ENCODE results near the gene SLC12A3. TPM values are rescaled to one million over a fixed set of nuclear protein-coding genes. Genes with fewer than 3 reads are reported as not detected.

Gene SLC12A3
- total RNA-seq, 3 donors from 2014 or later: not detected

DNA sequence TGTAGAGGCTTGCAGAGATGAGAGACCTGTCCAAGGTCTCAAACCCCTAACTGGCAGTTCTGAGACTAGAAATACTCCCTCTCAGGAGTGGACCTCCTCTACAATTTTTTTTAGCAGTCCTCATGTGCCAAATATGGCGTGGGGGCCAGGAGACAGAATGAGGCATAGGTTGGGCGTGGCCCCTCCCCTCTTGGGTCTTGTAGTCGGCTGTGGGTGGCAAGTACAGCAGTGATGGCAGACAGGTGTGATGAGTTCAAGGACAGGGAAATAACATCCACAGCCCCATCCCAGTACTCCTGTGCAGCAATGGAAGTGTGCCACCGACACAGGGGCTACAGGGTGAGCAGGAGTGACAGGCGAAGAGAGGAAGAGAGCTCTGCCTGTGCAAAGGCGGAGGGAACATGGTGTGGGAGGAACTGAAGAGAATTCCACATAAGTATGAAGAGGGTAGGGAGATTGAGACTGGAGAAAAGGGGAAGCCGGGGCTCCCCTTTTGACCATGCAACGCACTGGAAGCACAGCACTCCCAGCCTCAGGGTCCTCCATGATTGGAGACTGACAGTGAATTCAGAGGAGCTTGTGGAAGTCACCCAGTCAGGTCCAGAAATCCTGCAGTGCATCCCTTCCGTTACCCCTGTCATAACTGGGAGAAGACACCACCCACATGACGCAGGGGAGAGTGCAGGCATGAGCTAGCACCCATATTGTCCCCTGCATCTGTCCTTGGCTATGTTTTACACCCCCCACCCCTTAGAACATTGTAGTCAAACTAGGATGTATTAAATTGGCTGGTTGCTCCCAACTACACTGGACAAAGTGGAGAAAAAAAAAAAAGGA lies 82.0 kb downstream of the SLC12A3 start:
- TF ChIP-seq, protein P1, sequence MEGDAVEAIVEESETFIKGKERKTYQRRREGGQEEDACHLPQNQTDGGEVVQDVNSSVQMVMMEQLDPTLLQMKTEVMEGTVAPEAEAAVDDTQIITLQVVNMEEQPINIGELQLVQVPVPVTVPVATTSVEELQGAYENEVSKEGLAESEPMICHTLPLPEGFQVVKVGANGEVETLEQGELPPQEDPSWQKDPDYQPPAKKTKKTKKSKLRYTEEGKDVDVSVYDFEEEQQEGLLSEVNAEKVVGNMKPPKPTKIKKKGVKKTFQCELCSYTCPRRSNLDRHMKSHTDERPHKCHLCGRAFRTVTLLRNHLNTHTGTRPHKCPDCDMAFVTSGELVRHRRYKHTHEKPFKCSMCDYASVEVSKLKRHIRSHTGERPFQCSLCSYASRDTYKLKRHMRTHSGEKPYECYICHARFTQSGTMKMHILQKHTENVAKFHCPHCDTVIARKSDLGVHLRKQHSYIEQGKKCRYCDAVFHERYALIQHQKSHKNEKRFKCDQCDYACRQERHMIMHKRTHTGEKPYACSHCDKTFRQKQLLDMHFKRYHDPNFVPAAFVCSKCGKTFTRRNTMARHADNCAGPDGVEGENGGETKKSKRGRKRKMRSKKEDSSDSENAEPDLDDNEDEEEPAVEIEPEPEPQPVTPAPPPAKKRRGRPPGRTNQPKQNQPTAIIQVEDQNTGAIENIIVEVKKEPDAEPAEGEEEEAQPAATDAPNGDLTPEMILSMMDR (IDR thresholded peaks at IDR 0.05): no peak

DNA sequence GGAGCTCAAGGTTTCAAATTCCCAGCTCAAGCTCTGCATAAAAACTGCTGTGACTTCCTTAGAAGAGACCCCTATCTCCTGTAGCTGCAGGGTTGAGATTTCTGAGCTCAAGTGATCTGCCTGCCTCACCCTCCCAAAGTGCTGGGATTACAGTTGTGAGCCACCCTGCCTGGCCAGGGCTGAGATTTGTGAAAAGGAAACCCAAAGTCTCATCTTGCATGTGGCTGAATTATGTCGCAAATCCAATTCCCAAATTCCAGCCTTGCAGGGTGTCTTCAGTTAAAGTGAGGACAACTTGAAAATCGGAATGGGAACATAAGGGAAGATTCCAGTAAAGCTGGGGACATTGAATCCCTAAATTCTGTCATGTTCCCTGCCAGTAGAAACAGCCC lies 82.6 kb downstream of the SLC12A3 start:
- Histone ChIP-seq H3K9me3 (no peaks in the 10 kb centered on the region), H3K36me3 (ENCODE audit: low read depth) (peaks cover 14% of the 10 kb centered on the region), H3K4me3 (no peak overlapping the region), H3K4me1 (ENCODE audit: low read depth) (no peaks in the 10 kb centered on the region)
- TF ChIP-seq, protein P1 (IDR thresholded peaks at IDR 0.05): no peak
- no peak for ATAC-seq
- intact Hi-C loops (cut with DNase I, micrococcal nuclease): no loop called here
- no peak for DNase-seq

More for the DNA sequence above, 82.0 kb downstream of the SLC12A3 start:
- ATAC-seq (peak; percentile 8), DNase-seq (no peak)
- no peaks in the 10 kb centered on the region for H3K4me1 ChIP-seq (ENCODE audit: low read depth)
- intact Hi-C loops (cut with DNase I, micrococcal nuclease): no loop called here
- H3K36me3 ChIP-seq (ENCODE audit: low read depth): peaks cover 14% of the 10 kb centered on the region
- no peaks in the 10 kb centered on the region for H3K9me3 ChIP-seq
- no peak overlapping the region for H3K4me3 ChIP-seq

DNA sequence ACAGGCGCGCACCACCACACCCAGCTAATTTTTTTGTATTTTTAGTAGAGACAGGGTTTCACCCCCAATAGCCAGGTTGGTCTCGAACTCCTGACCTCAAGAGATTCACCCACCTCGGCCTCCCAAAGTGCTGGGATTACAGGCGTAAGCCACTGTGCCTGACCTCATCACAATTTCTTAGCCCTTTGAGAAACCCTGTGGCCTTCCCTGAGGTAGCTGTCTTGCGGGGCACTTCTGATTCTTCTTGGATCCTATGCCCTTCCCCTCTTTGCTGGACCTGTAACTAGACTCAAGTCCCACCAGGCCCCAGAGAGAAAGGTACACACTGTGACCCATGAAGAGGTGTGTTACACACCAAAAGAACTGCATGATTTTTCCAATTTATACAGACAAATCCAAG lies 83.2 kb downstream of the SLC12A3 start:
- no peak for ATAC-seq

DNA sequence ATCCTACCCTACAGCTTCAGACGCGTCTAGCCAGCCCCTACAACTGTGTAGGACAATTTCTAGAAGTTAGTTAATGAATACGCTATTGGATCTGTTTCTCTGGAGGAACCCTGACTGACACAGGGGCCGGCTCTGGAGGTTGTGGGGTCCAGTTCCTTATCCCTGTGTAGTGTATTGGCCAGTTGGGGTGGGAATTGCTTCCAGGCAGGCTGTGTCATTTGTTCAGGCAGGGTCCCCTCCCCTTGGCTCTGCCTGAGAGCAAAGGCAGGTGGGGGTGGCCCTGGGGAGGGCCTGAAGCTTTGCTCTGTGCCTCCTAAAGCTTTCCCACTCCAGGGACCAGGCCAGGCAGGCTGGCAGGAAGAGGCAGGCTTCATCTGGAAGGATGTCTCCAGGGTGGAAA lies 85.0 kb downstream of the SLC12A3 start:
- DNase-seq: no peak
- no peak for ATAC-seq
- Histone ChIP-seq H3K9me3 (no peaks in the 10 kb centered on the region), H3K4me1 (ENCODE audit: low read depth) (no peaks in the 10 kb centered on the region), H3K36me3 (ENCODE audit: low read depth) (no peaks in the 10 kb centered on the region), H3K4me3 (no peak overlapping the region)
- TF ChIP-seq, protein P1 (IDR thresholded peaks at IDR 0.05): no peak
- intact Hi-C loops (cut with DNase I, micrococcal nuclease): loop anchor here in 1 of 2 donors (5.0 kb wide), 1 partner anchor 83 kb away; the partner anchor contains the start of gene SLC12A3

More for the DNA sequence above, 83.2 kb downstream of the SLC12A3 start:
- TF ChIP-seq, protein P1 (IDR thresholded peaks at IDR 0.05): no peak
- H3K4me3 ChIP-seq: no peak overlapping the region
- peaks cover 12% of the 10 kb centered on the region for H3K36me3 ChIP-seq (ENCODE audit: low read depth)
- intact Hi-C loops (cut with DNase I, micrococcal nuclease): no loop called here
- H3K9me3 ChIP-seq: no peaks in the 10 kb centered on the region
- no peaks in the 10 kb centered on the region for H3K4me1 ChIP-seq (ENCODE audit: low read depth)
- DNase-seq: no peak

DNA sequence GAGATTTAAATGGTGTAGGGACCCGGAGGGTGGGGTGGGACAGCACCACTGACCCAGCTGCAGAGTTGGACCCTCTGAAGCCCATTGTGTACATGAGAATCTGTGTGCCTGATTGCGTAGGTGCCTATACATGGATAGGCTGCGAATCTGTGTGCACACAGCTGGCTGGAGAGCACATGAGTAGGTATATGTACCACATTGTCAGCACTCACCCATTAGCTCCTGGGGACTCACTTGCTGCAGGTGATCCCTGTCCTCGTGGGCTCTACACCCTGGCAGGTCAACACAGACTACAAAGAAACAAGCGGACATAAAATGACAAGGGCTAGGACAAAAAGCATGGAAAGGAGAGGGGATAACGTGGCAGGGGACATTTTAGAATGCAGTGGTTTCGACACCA lies 85.4 kb downstream of the SLC12A3 start:
- Histone ChIP-seq H3K4me1 (ENCODE audit: low read depth) (no peaks in the 10 kb centered on the region), H3K9me3 (no peaks in the 10 kb centered on the region), H3K36me3 (ENCODE audit: low read depth) (no peaks in the 10 kb centered on the region), H3K4me3 (no peak overlapping the region)
- no peak for ATAC-seq
- intact Hi-C loops (cut with DNase I, micrococcal nuclease): loop anchor here in 1 of 2 donors (5.0 kb wide), 1 partner anchor 83 kb away; the partner anchor contains the start of gene SLC12A3
- TF ChIP-seq, protein P1 (IDR thresholded peaks at IDR 0.05): no peak
- no peak for DNase-seq
